Neural progenitor cell (in vitro differentiated cells): ENCODE measurements around the gene PLA2G5. TPM values are rescaled to one million over a fixed set of nuclear protein-coding genes. Genes with fewer than 3 reads are reported as not detected.

ENCODE experiments used
- DNase-seq: peaks from one replicate; pipeline ENCODE4 v3.0.0-alpha.2; 2016; ENCODE audit warnings: low spot score
- H2AFZ ChIP-seq: fragments of 200-600 bp; sonication (generic); replicated peaks from 2 replicates; pipeline ENCODE4 v1.6.1; 2016; ENCODE audit warnings: antibody characterized with exemption
- H3F3A ChIP-seq: fragments of 200-600 bp; sonication (generic); 2 replicates; pipeline ENCODE4 v1.6.1; 2016; ENCODE audit warnings: antibody characterized with exemption, low read depth
- H3K27ac ChIP-seq: fragments of 200-600 bp; sonication (generic); 2 replicates; pipeline ENCODE4 v1.5.1; 2016; ENCODE audit warnings: mild to moderate bottlenecking
- H3K27me3 ChIP-seq: fragments of 200-600 bp; sonication (generic); 2 replicates; pipeline ENCODE4 v1.6.1; 2016; ENCODE audit warnings: mild to moderate bottlenecking, moderate library complexity
- H3K36me3 ChIP-seq: fragments of 200-600 bp; sonication (generic); 2 replicates; pipeline ENCODE4 v1.5.1; 2016
- H3K4me1 ChIP-seq: fragments of 200-600 bp; sonication (generic); 2 replicates; pipeline ENCODE4 v1.6.1; 2016; ENCODE audit warnings: mixed run types
- H3K4me2 ChIP-seq: fragments of 200-600 bp; sonication (generic); 2 replicates; pipeline ENCODE4 v1.6.1; 2016
- H3K4me3 ChIP-seq: fragments of 200-600 bp; sonication (generic); 2 replicates; pipeline ENCODE4 v1.5.1; 2016
- H3K79me2 ChIP-seq: fragments of 200-600 bp; sonication (generic); 2 replicates; pipeline ENCODE4 v1.6.1; 2016; ENCODE audit warnings: low read depth
- H3K9ac ChIP-seq: fragments of 200-600 bp; sonication (generic); 2 replicates; pipeline ENCODE4 v1.6.1; 2016
- H3K9me3 ChIP-seq: fragments of 200-600 bp; sonication (generic); 2 replicates; pipeline ENCODE4 v1.5.1; 2016; ENCODE audit warnings: low read depth
- H4K20me1 ChIP-seq: fragments of 200-600 bp; sonication (generic); 2 replicates; pipeline ENCODE4 v1.6.1; 2016; ENCODE audit warnings: low read depth
- H3K27ac Mint-ChIP-seq: 3 replicates; pipeline ENCODE4 v1.8.0; 2021; ENCODE audit warnings: mixed read lengths
- H3K27me3 Mint-ChIP-seq: 2 replicates; pipeline ENCODE4 v1.8.0; 2022; ENCODE audit warnings: low read depth, mild to moderate bottlenecking, inconsistent platforms, moderate library complexity, mixed read lengths; ENCODE audit not compliant: insufficient read depth
- H3K36me3 Mint-ChIP-seq: 3 replicates; pipeline ENCODE4 v1.8.0; 2021; ENCODE audit warnings: mixed read lengths
- H3K4me1 Mint-ChIP-seq: 3 replicates; pipeline ENCODE4 v1.8.0; 2021; ENCODE audit warnings: mixed read lengths
- H3K4me3 Mint-ChIP-seq: 3 replicates; pipeline ENCODE4 v1.8.0; 2021; ENCODE audit warnings: mild to moderate bottlenecking, moderate library complexity, mixed read lengths
- H3K9me3 Mint-ChIP-seq: 3 replicates; pipeline ENCODE4 v1.8.0; 2020; ENCODE audit warnings: mixed read lengths
- CTCF ChIP-seq: fragments of 200-600 bp; sonication (generic); IDR thresholded peaks from 2 replicates; pipeline ENCODE4 v1.5.1; 2017; ENCODE audit warnings: antibody characterized with exemption, mild to moderate bottlenecking
- EZH2 ChIP-seq: fragments of 200-600 bp; sonication (generic); IDR thresholded peaks from 2 replicates; pipeline ENCODE4 v1.6.1; 2017; ENCODE audit warnings: antibody characterized with exemption, mild to moderate bottlenecking, moderate library complexity
- EZH2phosphoT487 ChIP-seq: fragments of 200-600 bp; sonication (generic); IDR thresholded peaks from 2 replicates; pipeline ENCODE4 v1.6.1; 2017; ENCODE audit warnings: antibody characterized with exemption
- total RNA-seq: library from RNA; depleted of rRNA; stranded (reverse); fragments of >200 nt; gene quantifications from 2 replicates; pipeline ENCODE4 v1.2.3, GENCODE V29; 2015; ENCODE audit warnings: low replicate concordance

The PLA2G5 gene
- not detected in 2 replicates for total RNA-seq

GRCh38 chr1:20069874-20070273 is at the start of gene PLA2G5:
TSS of gene PLA2G5 (plus strand) at chr1:20070194. CDS start at chr1:20084831, 14,637 bp downstream.
- H3K4me2 ChIP-seq, result no peak within 1 kb of the TSS
- TF ChIP-seq CTCF, result no peak
- TF ChIP-seq EZH2, result no peak
- TF ChIP-seq EZH2phosphoT487, result no peak
- no peaks in the 10 kb centered on the region for H3K4me1 ChIP-seq
- H3K27ac ChIP-seq, result no peak within 1 kb of the TSS
- no peaks in the 10 kb centered on the region for H3K36me3 ChIP-seq
- H3K9me3 ChIP-seq, result no peaks in the 10 kb centered on the region
- DNase-seq, result peak; percentile 26
- peaks cover 7% of the 10 kb centered on the region for H3K27me3 Mint-ChIP-seq
- no peak within 1 kb of the TSS for H3K4me3 ChIP-seq
- H3K27me3 ChIP-seq, result no peaks in the 10 kb centered on the region
- H3K36me3 Mint-ChIP-seq, result no peaks in the 10 kb centered on the region
- H2AFZ ChIP-seq, result peak within 1 kb of the TSS; percentile 34
- no peaks in the 10 kb centered on the region for H3F3A ChIP-seq
- H3K4me3 Mint-ChIP-seq, result no peak within 1 kb of the TSS
- H3K9me3 Mint-ChIP-seq, result no peaks in the 10 kb centered on the region
- no peaks in the 10 kb centered on the region for H3K79me2 ChIP-seq
- H3K27ac Mint-ChIP-seq, result no peak within 1 kb of the TSS
- H3K9ac ChIP-seq, result no peak within 1 kb of the TSS
- no peaks in the 10 kb centered on the region for H3K4me1 Mint-ChIP-seq
- no peaks in the 10 kb centered on the region for H4K20me1 ChIP-seq

GRCh38 chr1:20028125-20028524 is 41.9 kb upstream of the PLA2G5 start:
- H3K27ac ChIP-seq, result no peak overlapping the region
- H3K9me3 ChIP-seq, result no peaks in the 10 kb centered on the region
- H3K4me2 ChIP-seq, result no peak overlapping the region
- Mint-ChIP-seq H3K4me1 (no peaks in the 10 kb centered on the region), H3K9me3 (peaks cover 12% of the 10 kb centered on the region), H3K36me3 (no peaks in the 10 kb centered on the region), H3K4me3 (no peak overlapping the region), H3K27me3 (peaks cover 2% of the 10 kb centered on the region), H3K27ac (no peak overlapping the region)
- no peaks in the 10 kb centered on the region for H3K79me2 ChIP-seq
- no peak for TF ChIP-seq EZH2
- no peak for TF ChIP-seq EZH2phosphoT487
- no peak for TF ChIP-seq CTCF
- no peaks in the 10 kb centered on the region for H3K4me1 ChIP-seq
- H3F3A ChIP-seq, result no peaks in the 10 kb centered on the region
- no peak overlapping the region for H3K4me3 ChIP-seq
- no peaks in the 10 kb centered on the region for H3K36me3 ChIP-seq
- H4K20me1 ChIP-seq, result no peaks in the 10 kb centered on the region
- no peak overlapping the region for H3K9ac ChIP-seq
- H3K27me3 ChIP-seq, result no peaks in the 10 kb centered on the region
- H2AFZ ChIP-seq, result no peak overlapping the region
- no peak for DNase-seq

- peaks cover 11% of the 10 kb centered on the region for H3K9me3 Mint-ChIP-seq
- Histone ChIP-seq H3K4me2 (no peak overlapping the region), H2AFZ (no peak overlapping the region), H4K20me1 (no peaks in the 10 kb centered on the region), H3F3A (no peaks in the 10 kb centered on the region), H3K9ac (no peak overlapping the region), H3K36me3 (no peaks in the 10 kb centered on the region), H3K27ac (no peak overlapping the region), H3K4me1 (no peaks in the 10 kb centered on the region), H3K79me2 (no peaks in the 10 kb centered on the region), H3K27me3 (no peaks in the 10 kb centered on the region), H3K4me3 (no peak overlapping the region), H3K9me3 (no peaks in the 10 kb centered on the region)
- no peaks in the 10 kb centered on the region for H3K4me1 Mint-ChIP-seq
- no peak for DNase-seq
- no peaks in the 10 kb centered on the region for H3K36me3 Mint-ChIP-seq
- H3K27ac Mint-ChIP-seq, result no peak overlapping the region
- H3K27me3 Mint-ChIP-seq, result peaks cover 2% of the 10 kb centered on the region
- TF ChIP-seq EZH2 (no peak), EZH2phosphoT487 (no peak), CTCF (no peak)
- H3K4me3 Mint-ChIP-seq, result no peak overlapping the region
These were observed 41.3 kb upstream of the PLA2G5 start for GRCh38 chr1:20028726-20029125.
